Hematopoietic multipotent progenitor cell treated with erythropoietin and hydrocortisone succinate and interleukin-3 and kit ligand, for 17 days (in vitro differentiated cells): ENCODE measurements around the gene SLC26A9.
A peak's percentile ranks its signal among the peaks of the same experiment; 100 is the strongest.
"Not testable (repeated sequence)": the region's sequence is repeated elsewhere in the genome, so short reads cannot be mapped to it uniquely, and the experiment has no call there.

ENCODE experiments used
- DNase-seq: peaks from one replicate; pipeline ENCODE4 v3.0.0-alpha.2; 2015; ENCODE audit warnings: low spot score

SLC26A9 gene

GRCh38 chr1:205926213-205926612 is 17.0 kb downstream of the SLC26A9 start:
- no peak for DNase-seq

DNA sequence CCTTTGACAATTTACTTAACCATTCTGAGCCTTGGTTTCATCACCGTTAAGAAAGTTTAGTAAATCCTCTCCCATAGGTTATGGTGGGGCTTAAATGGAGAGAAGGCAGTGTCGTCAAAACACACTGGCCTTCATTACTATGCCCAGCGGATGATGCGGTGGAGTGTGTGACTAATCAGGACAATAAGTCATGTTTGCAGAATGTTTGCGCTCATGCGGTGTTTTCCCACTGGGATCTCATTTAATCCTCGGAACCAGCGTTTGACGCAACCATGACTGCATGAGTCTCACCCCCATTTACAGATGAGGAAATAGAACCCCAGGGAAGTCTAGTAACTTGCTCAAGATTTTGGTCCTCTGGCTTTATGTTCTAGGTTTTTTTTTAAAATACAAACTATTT is 17.5 kb downstream of the SLC26A9 start:
- DNase-seq = no peak

GRCh38 chr1:205924460-205924790 is 18.8 kb downstream of the SLC26A9 start:
- DNase-seq = no peak

DNA sequence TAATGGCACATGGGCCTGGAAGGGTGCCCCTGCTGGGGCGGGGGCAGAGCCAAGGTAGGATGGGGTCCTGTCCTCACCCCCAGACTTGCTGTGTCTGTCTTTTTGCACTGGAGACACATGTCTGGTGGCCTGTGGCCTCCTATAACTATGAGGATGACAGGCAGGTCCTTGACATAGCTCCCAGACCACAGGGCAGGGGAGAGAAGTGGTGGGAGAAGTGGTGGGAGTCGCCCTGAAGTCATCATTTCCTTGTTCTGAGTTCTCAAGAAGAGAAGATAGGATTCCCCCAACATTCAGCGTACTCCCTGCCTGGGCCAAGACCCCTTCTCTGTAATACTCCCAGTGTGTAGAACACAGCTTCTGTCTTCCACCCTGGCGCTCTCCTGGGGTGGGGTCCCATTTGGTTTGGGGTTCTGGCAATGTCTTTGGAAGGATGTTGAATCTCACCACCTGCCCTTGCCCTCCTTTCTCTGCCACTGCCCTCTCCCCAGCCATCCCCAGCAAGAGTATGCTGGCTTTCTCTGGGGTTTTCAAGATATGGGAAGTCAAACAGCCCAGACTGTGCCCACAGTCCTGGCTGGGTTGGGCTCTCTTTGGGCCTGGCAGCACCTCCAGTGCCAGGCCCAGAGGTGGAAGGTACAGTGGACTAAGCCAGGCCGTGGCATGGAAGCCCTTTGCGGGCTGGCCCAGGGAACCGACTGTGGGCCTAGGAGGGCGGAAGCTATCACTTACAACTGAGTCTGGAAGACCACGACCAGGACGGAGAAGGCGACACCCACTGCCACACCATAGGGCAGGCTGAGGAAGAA is 19.4 kb downstream of the SLC26A9 start:
- DNase-seq = no peak

DNA sequence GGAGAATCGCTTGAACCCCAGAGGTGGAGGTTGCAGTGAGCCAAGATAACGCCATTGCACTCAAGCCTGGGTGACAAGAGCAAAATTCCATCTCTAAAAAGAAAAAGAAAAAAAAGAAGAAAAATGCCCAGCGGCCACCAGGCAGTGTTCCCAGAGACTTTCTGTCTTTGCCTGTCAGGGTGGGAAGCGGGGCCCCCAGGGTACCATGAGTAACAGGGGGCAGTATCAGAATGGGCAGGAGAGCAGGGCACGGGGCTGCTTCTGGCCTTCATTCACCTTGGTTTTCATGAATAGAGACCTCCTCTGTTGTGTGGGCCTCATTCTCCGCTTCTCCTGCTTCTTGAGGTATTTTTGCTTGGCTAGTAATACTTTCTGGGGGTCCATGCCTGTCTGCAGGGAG is 20.4 kb downstream of the SLC26A9 start:
- DNase-seq = no peak

- DNase-seq = no peak
These were observed 20.9 kb downstream of the SLC26A9 start for GRCh38 chr1:205922314-205922713.

GRCh38 chr1:205921570-205921909 is 21.7 kb downstream of the SLC26A9 start:
- no peak for DNase-seq

DNA sequence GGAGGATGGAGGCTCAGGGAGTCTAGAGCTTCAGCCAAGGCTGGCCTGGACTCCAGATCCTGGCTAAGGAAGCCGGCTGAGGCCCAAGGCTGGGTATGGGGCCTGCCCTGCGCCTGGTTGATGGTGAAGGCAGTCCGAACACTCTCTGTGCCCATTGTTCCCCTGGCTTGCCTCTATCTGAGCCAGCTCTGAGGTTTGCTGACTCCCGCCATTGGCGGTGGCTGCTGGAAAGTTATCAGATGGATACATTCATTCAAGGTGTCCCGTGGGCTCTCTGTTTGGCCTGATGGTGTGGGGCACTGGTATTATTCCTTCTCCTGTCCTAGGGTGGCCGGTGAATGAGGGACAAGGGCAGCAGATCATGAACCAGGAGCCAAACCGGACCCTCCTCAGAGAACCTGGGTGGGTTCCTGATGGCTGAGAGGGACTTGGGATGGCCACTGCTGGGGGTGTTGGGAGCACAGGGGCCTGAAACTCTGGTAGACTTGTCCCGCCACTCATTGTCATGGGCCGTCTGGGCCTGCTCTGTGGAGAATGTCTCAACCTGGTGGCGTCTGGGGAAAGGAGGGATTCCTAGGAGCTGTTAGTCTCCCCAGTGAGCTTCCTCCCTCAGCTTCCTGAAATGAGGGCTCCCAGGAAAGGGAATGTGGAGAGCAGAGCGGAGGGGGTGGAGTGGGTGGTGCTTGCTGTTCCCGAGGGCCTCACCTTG is 22.2 kb downstream of the SLC26A9 start:
- DNase-seq = no peak

- no peak for DNase-seq
These were observed 23.1 kb downstream of the SLC26A9 start for GRCh38 chr1:205920159-205920558.

DNA sequence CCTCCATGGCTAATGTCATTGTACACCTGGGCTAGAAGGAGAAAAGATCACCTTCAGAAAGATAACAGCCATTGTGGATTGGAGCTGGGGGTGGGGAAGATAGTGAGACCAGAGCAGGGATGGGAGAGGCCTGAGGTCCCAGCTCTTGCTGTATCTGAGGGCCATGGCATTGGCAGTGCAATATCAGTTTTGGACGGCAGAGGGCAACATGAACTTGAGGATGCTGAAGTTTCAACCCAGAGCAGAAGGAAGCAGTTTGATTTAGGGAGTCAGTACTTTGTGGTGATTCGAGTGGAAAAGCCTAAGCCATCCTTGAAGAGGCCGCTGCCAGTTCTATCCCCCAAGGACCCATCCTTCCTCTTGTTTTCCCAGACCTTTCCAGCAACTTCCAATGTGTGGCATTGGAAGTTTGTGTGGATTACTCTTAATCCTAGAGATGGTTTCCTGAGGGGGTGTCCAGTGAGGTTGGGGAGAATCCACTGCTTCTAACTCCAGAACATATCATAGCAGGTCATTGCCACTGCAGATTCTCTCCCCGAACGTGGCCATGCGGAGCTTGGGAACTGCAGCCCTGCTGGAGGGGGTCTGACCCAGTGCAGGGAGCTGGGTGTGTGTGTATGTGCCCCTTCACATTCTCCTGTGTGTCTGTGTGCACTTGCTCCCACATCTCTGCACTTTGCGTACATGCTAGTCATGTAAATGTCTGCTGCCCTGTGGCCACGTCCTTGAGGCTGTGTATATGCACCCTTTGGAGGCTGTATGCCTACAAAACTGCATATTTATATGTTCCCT is 24.1 kb downstream of the SLC26A9 start:
- DNase-seq = peak; percentile 76

DNA sequence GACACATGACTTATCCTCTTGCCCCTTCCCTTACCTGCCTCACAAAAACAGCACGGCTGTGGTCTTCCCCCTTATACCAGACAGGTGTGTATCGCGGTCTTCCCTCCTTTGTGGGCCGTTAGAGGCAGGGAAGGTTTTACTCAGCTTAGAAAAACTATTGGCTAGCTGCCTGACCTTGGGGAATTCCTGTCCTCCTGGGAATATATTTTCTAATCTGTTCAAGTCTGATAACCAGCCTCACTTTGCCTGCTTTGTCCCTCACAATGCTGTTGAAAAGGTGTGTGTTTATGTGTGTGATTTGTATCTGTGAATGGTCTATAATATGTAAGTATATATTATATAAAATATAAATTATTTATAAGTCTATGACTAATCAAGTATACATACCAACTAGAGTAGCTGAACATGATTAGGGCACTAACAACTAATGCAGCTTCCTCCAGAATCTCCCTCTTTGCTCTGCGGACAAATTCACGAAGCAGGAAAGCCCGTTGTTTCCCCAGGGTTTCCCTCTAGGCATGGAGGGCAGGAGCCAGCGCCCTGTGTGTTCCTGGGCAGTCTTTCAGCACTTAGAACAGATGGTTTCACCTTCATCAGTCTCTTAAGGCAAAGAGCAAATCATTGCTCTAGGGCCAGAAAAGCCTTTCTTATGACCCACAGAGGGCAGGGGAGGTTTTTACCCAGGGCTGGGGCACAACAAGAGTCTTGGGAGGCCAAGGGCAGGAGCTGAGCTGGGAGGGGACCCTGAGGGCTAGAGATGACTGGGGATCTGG is 25.6 kb downstream of the SLC26A9 start:
- DNase-seq = no peak

- no peak for DNase-seq
These were observed 26.7 kb downstream of the SLC26A9 start for GRCh38 chr1:205916541-205916940.

GRCh38 chr1:205915354-205915990 is 27.8 kb downstream of the SLC26A9 start:
- DNase-seq = no peak

GRCh38 chr1:205914730-205915129 is 28.5 kb downstream of the SLC26A9 start:
- DNase-seq = no peak

GRCh38 chr1:205914155-205914507 is 29.1 kb downstream of the SLC26A9 start:
- no peak for DNase-seq

DNA sequence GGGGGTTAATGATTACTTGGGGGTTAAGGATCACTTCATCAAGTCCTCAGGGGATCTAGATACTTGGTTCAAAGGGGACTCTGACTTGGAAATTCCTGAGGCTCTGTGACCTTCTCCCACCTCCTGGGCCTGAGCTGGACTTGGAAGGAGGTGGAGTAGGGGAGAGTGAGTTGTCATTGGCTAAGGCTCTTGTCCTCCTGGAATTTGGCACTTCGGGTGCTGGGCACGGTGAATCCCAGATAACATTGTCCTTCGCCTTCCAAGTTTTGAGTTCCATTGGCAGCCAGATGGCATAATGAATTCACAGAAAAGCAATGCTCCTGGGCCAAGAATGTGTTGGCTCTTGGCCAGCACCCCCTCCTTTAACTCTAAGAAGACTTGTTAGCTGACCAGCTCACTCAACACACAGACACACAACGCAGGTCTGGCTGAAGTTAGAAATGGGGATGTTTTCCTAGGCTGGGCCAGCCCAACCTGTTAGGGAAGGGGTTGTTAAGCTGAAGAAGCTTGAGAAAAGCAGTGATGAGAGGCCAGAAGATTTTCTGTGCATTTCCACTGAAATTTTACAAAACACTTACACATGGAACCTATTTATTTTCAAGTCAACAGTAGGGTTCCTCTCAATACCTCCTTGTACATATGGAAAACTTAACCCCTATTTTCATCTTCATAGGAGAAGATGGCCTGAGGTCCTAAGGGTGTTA is 29.7 kb downstream of the SLC26A9 start:
- DNase-seq = no peak

DNA sequence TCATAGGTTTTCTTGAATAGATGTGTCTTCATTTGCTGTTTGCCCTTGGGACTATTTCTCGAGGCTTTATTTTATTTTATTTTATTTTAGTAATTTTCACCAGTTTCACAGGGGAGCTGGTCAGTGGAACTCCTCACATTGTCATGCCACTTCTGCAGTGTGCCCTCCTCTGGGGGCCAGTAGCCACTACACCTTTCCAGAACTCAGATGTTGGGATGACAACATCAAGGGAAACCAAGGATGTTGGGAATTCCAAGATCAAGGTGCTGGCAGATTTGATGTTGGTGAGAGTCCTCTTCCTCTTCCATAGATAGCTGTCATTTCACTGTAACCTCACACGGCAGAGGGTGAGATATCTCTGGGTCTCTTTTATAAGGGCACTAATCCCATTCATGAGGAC is 35.5 kb downstream of the SLC26A9 start:
- no peak for DNase-seq

- not testable (repeated sequence) for DNase-seq
These were observed 38.2 kb downstream of the SLC26A9 start for GRCh38 chr1:205905095-205905494.

DNA sequence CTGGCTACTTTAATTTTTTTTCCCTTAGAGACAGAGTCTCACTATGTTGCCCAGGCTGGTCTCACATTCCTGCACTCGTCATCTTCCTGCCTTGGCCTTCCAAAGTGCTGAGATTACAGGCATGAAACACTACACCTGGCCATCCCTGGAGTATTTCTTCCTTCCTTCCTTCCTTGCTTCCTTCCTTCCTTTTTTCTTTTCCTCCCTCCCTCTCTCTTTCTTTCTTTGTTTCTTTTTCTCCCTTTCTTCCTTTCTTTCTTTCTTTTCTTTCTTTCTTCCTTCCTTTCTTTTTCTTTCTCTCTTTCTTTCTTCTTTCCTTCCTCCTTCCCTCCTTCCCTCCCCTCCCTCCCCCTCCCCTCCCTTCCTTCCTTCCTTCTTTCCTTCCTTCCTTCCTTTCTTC is 46.9 kb downstream of the SLC26A9 start:
- DNase-seq = no peak

- DNase-seq = not testable (repeated sequence)
These were observed 49.1 kb downstream of the SLC26A9 start for GRCh38 chr1:205894119-205894518.

DNA sequence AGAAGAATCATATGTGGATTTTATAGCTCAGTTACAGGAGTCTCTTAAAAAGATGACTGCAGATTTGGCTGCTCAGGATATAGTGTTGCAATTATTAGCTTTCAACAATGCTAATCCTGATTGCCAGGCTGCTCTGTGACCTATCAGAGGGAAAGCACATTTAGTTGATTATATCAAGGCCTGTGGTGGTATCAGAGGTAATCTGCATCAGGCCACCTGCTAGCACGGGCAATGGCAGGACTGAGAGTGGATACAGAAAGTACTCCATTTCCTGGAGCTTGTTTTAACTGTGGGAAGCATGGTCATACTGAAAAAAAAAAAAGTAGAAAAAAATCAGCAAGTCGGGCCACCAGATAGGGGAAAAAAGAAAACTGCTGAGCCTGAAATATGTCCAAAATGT is 51.1 kb downstream of the SLC26A9 start:
- not testable (repeated sequence) for DNase-seq
